HG03066 (cell line): Measurements from ENCODE around the gene SRD5A1.

Source experiments
- ATAC-seq: cut with Tn5 transposase; IDR thresholded peaks from one replicate; pipeline ENCODE4 v1.9.1; 2021; ENCODE audit warnings: low read depth; ENCODE audit not compliant: unreplicated experiment

The SRD5A1 gene

DNA sequence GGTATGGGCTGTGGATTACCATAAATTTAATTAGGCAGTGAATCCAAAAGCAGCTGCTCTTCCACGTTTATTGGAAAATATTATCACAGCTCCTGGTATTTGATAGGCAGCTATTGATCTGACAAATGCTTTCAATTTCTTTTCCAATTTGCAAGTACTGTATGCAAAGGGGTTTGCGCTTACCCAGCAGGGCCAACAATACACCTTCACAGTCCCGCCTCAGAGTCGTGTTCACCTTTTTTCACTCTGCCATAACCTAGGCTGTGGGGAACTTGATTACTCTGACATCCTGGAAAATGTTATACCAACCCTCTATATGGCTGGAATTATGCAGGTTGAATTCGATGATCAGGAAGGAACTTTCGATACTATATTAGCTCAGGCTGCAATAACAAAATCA, 47.7 kb downstream of the SRD5A1 start:
- no peak for ATAC-seq

DNA sequence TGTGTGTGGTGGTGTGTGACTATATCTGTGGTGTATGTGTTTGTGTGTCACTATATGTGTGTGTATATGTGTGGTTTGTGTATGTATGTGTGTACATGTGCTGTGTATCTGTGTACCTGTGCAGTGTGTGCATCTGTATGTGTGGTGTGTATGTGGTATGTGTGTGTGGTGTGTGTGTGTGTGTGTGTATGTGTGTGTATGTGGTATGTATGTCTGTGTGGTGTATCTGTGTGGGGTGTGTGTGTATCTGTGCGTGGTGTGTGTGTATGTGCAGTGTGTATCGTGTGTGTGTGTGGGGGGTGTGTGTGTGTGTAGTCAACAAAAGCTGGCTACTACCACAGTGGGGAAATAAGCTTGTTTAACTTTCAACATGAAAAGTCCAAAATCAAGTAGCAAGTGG, 48.4 kb downstream of the SRD5A1 start:
- ATAC-seq, result no peak

GRCh38 chr5:6682239-6682638, 49.0 kb downstream of the SRD5A1 start:
- ATAC-seq, result no peak

- ATAC-seq, result no peak
Measured at GRCh38 chr5:6683241-6683640, 50.0 kb downstream of the SRD5A1 start.

DNA sequence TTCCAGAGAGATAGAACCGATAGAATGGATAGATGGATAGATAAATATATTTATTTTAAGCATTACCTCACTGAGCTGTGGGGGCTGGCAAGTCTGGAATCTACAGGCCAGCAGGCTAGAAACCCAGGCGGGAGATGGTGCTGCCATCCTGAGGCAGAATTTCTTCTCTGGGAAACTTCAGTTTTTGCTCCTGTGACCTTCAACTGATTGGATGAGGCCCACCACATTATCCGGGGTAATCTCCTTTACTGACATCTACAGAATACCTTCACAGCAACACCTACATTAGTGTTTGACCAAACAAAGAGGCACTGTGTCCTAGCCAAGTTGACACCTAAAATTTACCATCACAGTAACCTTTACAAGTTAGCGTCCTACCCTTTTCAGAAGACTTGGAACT, 50.8 kb downstream of the SRD5A1 start:
- no peak for ATAC-seq

GRCh38 chr5:6686501-6686900, 53.3 kb downstream of the SRD5A1 start:
- ATAC-seq, result no peak

GRCh38 chr5:6686915-6687409, 53.7 kb downstream of the SRD5A1 start:
- ATAC-seq, result no peak

GRCh38 chr5:6687505-6687904, 54.3 kb downstream of the SRD5A1 start:
- no peak for ATAC-seq

- no peak for ATAC-seq
Measured at GRCh38 chr5:6692906-6693305, 59.7 kb downstream of the SRD5A1 start.

- no peak for ATAC-seq
Measured at GRCh38 chr5:6698696-6699095, 65.5 kb downstream of the SRD5A1 start.

DNA sequence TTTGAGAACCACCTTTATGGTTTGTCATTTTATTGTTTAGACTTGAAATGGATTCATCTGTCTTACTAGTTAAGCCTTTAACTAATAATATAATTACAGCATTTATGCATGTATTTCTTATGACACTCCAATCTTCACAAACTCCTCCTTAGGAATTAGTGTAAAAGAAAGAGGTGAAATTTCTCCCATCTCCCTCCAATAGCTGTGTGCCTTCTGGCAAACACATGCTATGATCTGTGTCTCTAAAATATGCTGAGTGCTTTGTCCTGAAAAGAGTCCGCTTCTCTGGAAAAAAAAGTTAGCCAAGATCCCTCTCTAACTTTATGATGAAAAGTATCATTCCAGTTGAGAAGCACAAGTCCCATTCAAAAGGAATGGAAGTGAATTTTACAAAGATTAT, 66.1 kb downstream of the SRD5A1 start:
- ATAC-seq, result no peak

DNA sequence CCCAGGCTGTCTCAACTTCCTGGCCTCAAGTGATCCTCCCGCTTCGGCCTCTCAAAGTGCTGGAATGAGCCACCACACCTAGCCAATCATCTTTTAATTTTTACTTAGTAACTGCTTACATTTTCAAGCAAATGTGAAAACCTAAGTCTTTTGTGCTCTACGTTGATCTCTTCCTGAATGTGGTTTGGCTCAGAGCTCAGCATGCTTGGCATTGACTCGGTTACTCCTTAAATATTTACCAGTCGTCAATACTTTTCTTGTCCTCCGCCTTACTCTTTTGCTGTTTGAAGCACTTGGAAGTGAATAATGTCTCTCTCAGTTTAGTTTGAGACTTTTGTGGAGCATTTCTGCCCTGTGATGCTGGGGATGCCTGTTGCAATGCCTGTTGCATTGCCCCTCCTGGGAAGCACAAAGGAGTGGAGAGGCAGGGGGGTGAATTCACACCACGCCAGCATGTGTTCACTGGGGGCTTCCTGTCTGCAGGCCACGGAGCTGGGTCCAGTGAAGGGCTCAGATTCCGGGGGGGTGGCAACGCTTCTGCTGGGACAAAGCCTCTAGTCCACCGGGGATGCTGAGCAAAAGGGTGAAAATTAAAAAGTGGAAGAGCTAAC, 66.9 kb downstream of the SRD5A1 start:
- no peak for ATAC-seq

DNA sequence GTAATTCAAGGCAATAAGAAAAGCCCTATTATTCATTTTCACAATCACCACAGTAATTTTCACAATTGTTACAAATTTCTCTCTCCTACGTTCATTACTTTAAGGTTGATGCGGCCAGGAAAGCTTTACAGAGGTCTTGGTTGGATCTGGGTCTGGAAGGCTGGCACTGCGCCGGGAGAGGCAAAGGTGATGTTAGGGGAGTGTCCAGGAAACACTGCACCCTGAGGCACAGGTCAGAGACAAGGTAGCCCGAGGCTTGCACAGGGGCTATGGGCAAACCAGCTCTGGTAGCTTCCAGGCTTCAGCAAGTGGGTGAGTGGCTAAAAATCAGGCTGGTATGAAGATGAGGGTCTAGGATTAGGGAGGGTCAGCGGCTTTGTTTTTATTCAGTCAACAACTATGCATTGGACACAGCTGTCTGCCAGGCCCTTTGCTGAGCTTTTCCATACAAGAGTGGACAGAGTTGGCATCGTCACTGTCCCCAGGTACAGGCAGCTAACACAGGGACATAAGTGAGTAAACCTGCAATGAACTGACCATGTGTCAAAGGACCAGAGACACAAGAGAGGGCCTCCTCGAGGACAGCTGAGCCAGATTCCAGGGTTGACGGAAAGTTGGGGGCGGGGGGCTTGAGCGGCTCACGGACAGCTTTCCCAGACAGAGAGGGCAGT, 67.6 kb downstream of the SRD5A1 start:
- no peak for ATAC-seq

DNA sequence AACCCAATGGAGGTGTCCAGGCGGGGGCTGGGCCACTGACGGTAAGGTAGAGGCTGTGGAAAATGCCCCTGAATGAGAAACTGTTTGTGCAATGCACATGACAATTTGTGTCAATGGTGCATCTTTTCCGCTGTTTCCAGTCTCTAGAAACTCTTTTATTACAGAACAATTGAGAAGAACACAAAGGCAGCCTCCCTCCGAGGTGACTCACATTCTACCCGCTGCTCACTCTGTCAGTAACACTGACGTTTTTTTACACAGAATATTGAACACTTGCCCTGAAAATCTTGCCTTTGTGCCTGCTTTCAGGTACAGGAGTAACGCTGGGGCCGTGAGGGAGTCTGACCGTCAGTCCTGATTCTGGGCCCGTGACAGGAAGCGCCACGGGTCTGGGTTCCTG, 68.3 kb downstream of the SRD5A1 start:
- no peak for ATAC-seq

DNA sequence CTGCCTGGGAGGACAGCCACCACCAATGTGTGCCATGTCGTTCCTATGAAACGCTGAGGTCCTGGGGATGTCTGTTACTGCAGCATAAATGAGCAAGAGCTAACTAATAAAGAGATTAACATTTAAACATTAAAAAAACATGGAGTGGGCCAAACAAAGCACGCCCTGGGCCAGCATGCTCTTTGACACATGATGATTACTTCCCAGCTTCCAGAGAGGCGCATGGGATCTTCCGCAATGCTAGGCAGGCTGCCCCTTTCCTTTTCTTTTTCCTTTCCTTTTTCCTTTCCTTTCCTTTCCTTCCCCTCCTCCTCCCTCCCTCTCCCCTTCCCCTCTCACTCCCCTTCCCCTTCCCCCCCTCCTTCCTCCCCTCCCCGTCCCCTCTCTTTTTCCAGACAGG, 69.4 kb downstream of the SRD5A1 start:
- ATAC-seq, result no peak

DNA sequence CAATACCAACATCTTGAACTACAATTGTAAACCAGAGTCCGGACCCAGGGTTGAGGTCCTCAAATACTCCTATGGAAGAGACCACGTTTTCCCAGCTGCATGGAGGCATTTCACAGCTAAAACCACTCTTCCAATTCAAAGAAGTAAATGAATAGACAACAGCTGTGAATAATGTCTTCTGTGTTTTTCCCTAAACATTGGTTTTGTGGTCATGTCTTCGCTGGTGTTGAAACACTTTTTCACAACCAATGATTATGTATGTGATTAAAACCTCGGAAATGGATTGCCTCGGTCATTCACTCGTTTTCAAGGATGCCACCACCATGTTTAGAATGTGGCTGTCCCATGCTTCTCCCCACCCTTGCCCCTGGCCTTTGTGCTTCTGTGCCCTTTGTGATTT, 70.6 kb downstream of the SRD5A1 start:
- ATAC-seq, result no peak

- no peak for ATAC-seq
Measured at GRCh38 chr5:6704361-6704851, 71.2 kb downstream of the SRD5A1 start.

GRCh38 chr5:6705088-6705487, 71.8 kb downstream of the SRD5A1 start:
- no peak for ATAC-seq

- no peak for ATAC-seq
Measured at GRCh38 chr5:6705959-6706358, 72.7 kb downstream of the SRD5A1 start.

DNA sequence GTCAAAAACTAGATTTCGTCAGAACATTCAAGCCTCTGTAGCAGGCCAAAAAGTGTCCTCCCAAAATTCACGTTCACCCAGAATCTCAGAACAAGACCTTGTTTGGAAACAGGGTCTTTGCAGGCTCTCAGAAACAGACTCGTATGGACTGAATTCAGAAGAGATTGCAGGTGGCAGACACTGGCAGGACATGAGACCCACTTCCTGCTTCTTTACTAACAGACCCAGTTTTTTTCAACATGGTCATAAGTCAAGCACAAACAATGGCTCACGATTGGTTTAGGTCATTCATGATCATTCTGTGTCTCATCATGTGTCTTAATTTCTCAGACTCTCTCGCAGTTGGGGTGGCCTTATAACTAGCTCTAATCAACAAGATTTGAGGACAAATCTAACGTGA, 74.6 kb downstream of the SRD5A1 start:
- no peak for ATAC-seq

GRCh38 chr5:6708814-6709213, 75.6 kb downstream of the SRD5A1 start:
- no peak for ATAC-seq

DNA sequence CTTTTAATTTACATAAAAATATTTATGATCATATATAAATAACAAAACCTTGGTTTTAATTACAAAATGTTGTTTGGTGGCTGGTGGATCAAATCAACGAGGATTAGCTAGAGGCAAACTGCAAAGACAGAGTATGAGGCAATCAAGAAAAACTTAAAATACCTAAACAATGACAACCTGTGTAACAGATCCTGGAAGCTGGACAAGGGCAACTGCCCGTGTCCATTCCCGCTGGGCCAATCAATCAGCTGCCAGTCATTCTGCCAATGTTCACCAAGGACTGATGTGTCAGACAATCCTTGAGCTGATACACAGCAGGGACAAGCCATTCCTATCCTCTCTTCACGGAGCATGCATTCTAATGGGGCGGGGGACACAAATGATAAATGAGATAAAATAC, 76.8 kb downstream of the SRD5A1 start:
- no peak for ATAC-seq
